GM12873 (cell line): ENCODE data around the gene MBOAT2.

Experiments
- CTCF ChIP-seq: IDR thresholded peaks from 2 replicates; pipeline ENCODE4 v1.5.1; 2012; ENCODE audit warnings: low read depth, mild to moderate bottlenecking, moderate library complexity, low read length, control low read depth; ENCODE audit not compliant: insufficient read depth; ENCODE audit errors: missing control alignments

MBOAT2 gene

GRCh38 chr2:8938384-8938783, 65.1 kb downstream of the MBOAT2 start:
- no peak for TF ChIP-seq CTCF

- no peak for TF ChIP-seq CTCF
Observed at GRCh38 chr2:8935982-8936381, 67.5 kb downstream of the MBOAT2 start.

GRCh38 chr2:8934338-8934737, 69.1 kb downstream of the MBOAT2 start:
- TF ChIP-seq CTCF, result no peak

GRCh38 chr2:8932702-8933101, 70.8 kb downstream of the MBOAT2 start:
- TF ChIP-seq CTCF, result no peak

GRCh38 chr2:8929128-8929527, 74.4 kb downstream of the MBOAT2 start:
- no peak for TF ChIP-seq CTCF

- TF ChIP-seq CTCF, result no peak
Observed at GRCh38 chr2:8927510-8928455, 75.7 kb downstream of the MBOAT2 start.

GRCh38 chr2:8926356-8926755, 77.1 kb downstream of the MBOAT2 start:
- no peak for TF ChIP-seq CTCF
